GM23248 (cell line): ENCODE measurements around the gene GPR137B.

Experiments used
- EZH2 ChIP-seq: fragments of 200-600 bp; sonication (generic); IDR thresholded peaks from 2 replicates; pipeline ENCODE4 v1.6.1; 2018; ENCODE audit warnings: antibody characterized with exemption, mild to moderate bottlenecking; ENCODE audit not compliant: insufficient read depth, poor library complexity, severe bottlenecking
- EZH2phosphoT487 ChIP-seq: fragments of 200-600 bp; sonication (generic); IDR thresholded peaks from 2 replicates; pipeline ENCODE4 v1.6.1; 2018; ENCODE audit warnings: antibody characterized with exemption, moderate library complexity, mild to moderate bottlenecking, low read depth; ENCODE audit not compliant: insufficient read depth

- TF ChIP-seq EZH2phosphoT487 (no peak), EZH2 (no peak)
Measured at GRCh38 chr1:236181059-236181458, 38.7 kb downstream of the GPR137B start.
